ENCODE measurements around the gene LRRC37A3. TPM values are rescaled to one million over a fixed set of nuclear protein-coding genes. Genes with fewer than 3 reads are reported as not detected.
"Not testable (repeated sequence)": the region's sequence is repeated elsewhere in the genome, so short reads cannot be mapped to it uniquely, and the experiment has no call there.

Gene LRRC37A3
- total and polyA plus RNA-seq, 7 experiments from 2014 or later, result 1.9 to 46.7 (median 19.3) TPM

DNA sequence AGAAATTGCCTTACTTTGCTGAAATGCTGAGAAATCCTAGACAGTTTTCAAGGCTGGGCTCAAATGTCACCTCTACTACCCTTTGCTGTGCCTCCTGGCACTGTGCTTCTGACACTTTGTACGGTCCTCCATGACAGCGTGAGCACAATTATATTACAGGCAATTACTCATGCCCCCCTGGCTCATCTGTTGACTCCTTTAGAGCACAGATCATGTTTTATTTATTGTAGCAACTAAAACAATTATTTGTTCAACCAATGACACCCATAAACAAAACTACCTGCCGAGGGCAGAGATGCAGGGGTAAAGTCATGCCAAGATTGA lies 9.1 kb downstream of the LRRC37A3 start:
- H3K36me3 Mint-ChIP-seq; H3K27me3 ChIP-seq (ENCODE audit: control insufficient read depth in 2 of 2, insufficient read depth in 2 of 2, low read length in 2 of 2); H3K27ac ChIP-seq (ENCODE audit: low read depth, low read length); DNase-seq; H3K9me3 Mint-ChIP-seq; H3K9me3 ChIP-seq (ENCODE audit: control insufficient read depth in 2 of 3, low read length in 3 of 3); H3K4me3 Mint-ChIP-seq; POLR2A ChIA-PET; H3K27me3 Mint-ChIP-seq; CTCF ChIA-PET; H3K4me1 ChIP-seq (ENCODE audit: control insufficient read depth in 2 of 2, insufficient read depth in 2 of 2, low read length in 2 of 2); H3K4me1 Mint-ChIP-seq; H3K36me3 ChIP-seq (ENCODE audit: control insufficient read depth in 2 of 3, insufficient read depth in 3 of 3, low read length in 3 of 3); H3K4me3 ChIP-seq (ENCODE audit: low read length); H3K27ac Mint-ChIP-seq; ATAC-seq: not testable (repeated sequence)
- intact Hi-C loops (cut with micrococcal nuclease), result loop anchor here (10.0 kb wide), 2 partner anchors 145 to 405 kb away; partner anchors contain the start of genes CEP95 (in 1 of the 2), DDX5 (in 1 of the 2) and GNA13 (in 1 of the 2)

DNA sequence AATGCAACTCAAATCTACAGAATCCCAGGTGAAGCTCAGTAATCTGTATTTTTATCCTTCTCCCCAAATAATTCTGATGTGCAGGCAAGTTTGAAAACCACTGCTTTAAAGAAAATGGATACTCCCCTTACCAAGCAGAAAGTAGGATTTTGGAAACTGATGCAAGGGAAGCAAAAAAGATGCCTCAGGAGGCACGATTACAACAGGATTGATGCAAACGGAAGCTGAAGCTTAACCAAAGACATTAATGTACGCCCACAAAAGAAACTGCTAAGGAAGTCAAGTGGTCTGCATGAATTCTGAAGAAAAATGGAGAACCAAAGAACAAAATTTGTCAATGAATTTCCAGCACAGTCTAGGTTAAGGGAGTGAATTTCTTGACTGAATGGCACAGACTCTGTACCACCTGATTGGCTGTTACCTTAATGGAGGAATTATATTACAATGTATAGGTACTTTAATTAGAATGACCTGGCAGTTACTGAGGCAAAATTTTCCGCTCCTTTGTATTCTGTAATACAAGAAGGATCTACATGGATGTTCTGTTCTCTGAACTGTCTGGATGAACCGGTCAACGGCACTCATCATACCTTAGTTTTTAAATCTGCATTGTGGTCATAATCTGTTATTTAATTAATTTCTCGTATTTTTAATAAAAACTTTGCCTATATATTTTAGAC lies 9.6 kb downstream of the LRRC37A3 start:
- H3K9me3 Mint-ChIP-seq, result not testable (repeated sequence)
- H3K27ac Mint-ChIP-seq, result peak overlapping the region in 1 of 9 donors; percentile 62

DNA sequence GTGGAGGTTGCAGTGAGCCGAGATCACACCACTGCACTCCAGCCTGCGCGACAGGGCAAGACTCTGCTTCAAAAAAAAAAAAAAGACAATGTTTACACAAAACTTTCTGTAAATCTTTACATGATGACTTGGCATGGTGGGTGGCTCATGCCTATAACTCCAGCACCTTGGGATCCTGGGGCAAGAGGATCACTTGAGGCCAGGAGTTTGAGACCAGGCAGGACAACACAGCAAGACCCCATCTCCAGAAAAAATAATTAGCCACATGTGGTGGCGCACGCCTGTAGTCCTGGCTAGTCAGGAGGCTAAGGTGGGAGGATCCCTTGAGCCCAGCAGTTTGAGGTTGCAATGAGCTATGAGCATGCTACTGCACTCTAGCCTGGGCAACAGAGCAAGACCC lies 15.2 kb downstream of the LRRC37A3 start:
- intact Hi-C loops (cut with micrococcal nuclease); POLR2A ChIA-PET; H3K4me3 Mint-ChIP-seq: not testable (repeated sequence)

More for the DNA sequence above, 9.6 kb downstream of the LRRC37A3 start:
- DNase-seq; H3K27me3 Mint-ChIP-seq; H3K36me3 ChIP-seq (ENCODE audit: control insufficient read depth in 2 of 3, insufficient read depth in 3 of 3, low read length in 3 of 3); H3K4me1 Mint-ChIP-seq; H3K27me3 ChIP-seq (ENCODE audit: control insufficient read depth in 2 of 2, insufficient read depth in 2 of 2, low read length in 2 of 2); H3K9me3 ChIP-seq (ENCODE audit: control insufficient read depth in 2 of 3, low read length in 3 of 3); H3K27ac ChIP-seq (ENCODE audit: low read depth, low read length); H3K36me3 Mint-ChIP-seq; H3K4me1 ChIP-seq (ENCODE audit: control insufficient read depth in 2 of 2, insufficient read depth in 2 of 2, low read length in 2 of 2); POLR2A ChIA-PET; H3K4me3 ChIP-seq (ENCODE audit: low read length); ATAC-seq; CTCF ChIA-PET: not testable (repeated sequence)
- intact Hi-C loops (cut with micrococcal nuclease), result loop anchor here (10.0 kb wide), 2 partner anchors 145 to 405 kb away; partner anchors contain the start of genes CEP95 (in 1 of the 2), DDX5 (in 1 of the 2) and GNA13 (in 1 of the 2)
- peak overlapping the region in 3 of 10 donors; percentile 3 to 57 (median 42) for H3K4me3 Mint-ChIP-seq

DNA sequence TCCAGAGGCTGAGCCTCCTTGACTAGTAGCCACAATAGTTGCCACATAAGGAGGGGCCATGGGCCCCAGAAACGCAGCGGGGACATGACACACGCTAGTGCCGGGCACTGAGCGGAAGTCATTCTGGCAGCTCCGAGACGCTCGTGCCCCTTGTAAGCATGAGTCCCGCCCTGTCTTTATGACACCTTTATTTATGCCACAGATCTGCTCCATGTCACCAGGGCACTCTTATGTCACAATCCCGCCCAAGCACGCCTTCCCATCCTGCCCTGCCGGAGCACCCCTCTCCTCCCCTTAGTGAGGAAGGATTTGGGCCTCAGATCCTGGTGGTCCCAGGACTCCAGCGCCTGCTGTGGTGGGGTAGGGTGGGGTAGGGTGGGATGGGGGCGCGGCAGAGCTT lies 22.1 kb downstream of the LRRC37A3 start:
- H3K4me1 Mint-ChIP-seq; ATAC-seq; H3K4me1 ChIP-seq (ENCODE audit: control insufficient read depth in 2 of 2, insufficient read depth in 2 of 2, low read length in 2 of 2); H3K4me3 ChIP-seq (ENCODE audit: low read length); POLR2A ChIA-PET; CTCF ChIA-PET; H3K27me3 ChIP-seq (ENCODE audit: control insufficient read depth in 2 of 2, insufficient read depth in 2 of 2, low read length in 2 of 2); H3K9me3 ChIP-seq (ENCODE audit: control insufficient read depth in 2 of 3, low read length in 3 of 3); intact Hi-C loops (cut with micrococcal nuclease); H3K36me3 Mint-ChIP-seq; H3K36me3 ChIP-seq (ENCODE audit: control insufficient read depth in 2 of 3, insufficient read depth in 3 of 3, low read length in 3 of 3); H3K27me3 Mint-ChIP-seq; H3K9me3 Mint-ChIP-seq; H3K27ac ChIP-seq (ENCODE audit: low read depth, low read length); H3K4me3 Mint-ChIP-seq; H3K27ac Mint-ChIP-seq: not testable (repeated sequence)
- peak in 1 of 9 donors; percentile 8 for DNase-seq

More for the DNA sequence above, 15.2 kb downstream of the LRRC37A3 start:
- H3K36me3 ChIP-seq (ENCODE audit: control insufficient read depth in 2 of 3, insufficient read depth in 3 of 3, low read length in 3 of 3); H3K4me3 ChIP-seq (ENCODE audit: low read length); H3K4me1 ChIP-seq (ENCODE audit: control insufficient read depth in 2 of 2, insufficient read depth in 2 of 2, low read length in 2 of 2); H3K9me3 ChIP-seq (ENCODE audit: control insufficient read depth in 2 of 3, low read length in 3 of 3); CTCF ChIA-PET; H3K27ac Mint-ChIP-seq; H3K36me3 Mint-ChIP-seq; DNase-seq; H3K4me1 Mint-ChIP-seq; ATAC-seq; H3K27ac ChIP-seq (ENCODE audit: low read depth, low read length); H3K9me3 Mint-ChIP-seq; H3K27me3 ChIP-seq (ENCODE audit: control insufficient read depth in 2 of 2, insufficient read depth in 2 of 2, low read length in 2 of 2); H3K27me3 Mint-ChIP-seq: not testable (repeated sequence)

DNA sequence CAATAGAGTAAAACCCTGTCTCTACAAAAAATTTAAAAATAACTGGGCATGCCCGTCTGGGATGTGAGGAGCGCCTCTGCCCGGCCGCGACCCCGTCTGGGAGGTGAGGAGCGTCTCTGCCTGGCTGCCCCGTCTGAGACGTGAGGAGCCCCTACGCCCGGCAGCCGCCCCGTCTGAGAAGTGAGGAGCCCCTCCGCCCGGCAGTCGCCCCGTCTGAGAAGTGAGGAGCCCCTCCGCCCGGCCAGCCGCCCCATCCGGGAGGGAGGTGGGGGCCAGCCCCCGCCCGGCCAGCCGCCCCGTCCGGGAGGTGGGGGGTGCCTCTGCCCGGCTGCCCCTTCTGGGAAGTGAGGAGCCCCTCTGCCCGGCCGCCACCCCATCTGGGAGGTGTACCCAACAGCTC lies 45.1 kb downstream of the LRRC37A3 start:
- DNase-seq; H3K4me3 ChIP-seq (ENCODE audit: low read length); POLR2A ChIA-PET; H3K27me3 Mint-ChIP-seq; H3K4me3 Mint-ChIP-seq; CTCF ChIA-PET; ATAC-seq; H3K27ac ChIP-seq (ENCODE audit: low read depth, low read length); intact Hi-C loops (cut with micrococcal nuclease); H3K36me3 ChIP-seq (ENCODE audit: control insufficient read depth in 2 of 3, insufficient read depth in 3 of 3, low read length in 3 of 3); H3K9me3 Mint-ChIP-seq; H3K9me3 ChIP-seq (ENCODE audit: control insufficient read depth in 2 of 3, low read length in 3 of 3); H3K4me1 Mint-ChIP-seq; H3K4me1 ChIP-seq (ENCODE audit: control insufficient read depth in 2 of 2, insufficient read depth in 2 of 2, low read length in 2 of 2); H3K27me3 ChIP-seq (ENCODE audit: control insufficient read depth in 2 of 2, insufficient read depth in 2 of 2, low read length in 2 of 2); H3K36me3 Mint-ChIP-seq; H3K27ac Mint-ChIP-seq: not testable (repeated sequence)

DNA sequence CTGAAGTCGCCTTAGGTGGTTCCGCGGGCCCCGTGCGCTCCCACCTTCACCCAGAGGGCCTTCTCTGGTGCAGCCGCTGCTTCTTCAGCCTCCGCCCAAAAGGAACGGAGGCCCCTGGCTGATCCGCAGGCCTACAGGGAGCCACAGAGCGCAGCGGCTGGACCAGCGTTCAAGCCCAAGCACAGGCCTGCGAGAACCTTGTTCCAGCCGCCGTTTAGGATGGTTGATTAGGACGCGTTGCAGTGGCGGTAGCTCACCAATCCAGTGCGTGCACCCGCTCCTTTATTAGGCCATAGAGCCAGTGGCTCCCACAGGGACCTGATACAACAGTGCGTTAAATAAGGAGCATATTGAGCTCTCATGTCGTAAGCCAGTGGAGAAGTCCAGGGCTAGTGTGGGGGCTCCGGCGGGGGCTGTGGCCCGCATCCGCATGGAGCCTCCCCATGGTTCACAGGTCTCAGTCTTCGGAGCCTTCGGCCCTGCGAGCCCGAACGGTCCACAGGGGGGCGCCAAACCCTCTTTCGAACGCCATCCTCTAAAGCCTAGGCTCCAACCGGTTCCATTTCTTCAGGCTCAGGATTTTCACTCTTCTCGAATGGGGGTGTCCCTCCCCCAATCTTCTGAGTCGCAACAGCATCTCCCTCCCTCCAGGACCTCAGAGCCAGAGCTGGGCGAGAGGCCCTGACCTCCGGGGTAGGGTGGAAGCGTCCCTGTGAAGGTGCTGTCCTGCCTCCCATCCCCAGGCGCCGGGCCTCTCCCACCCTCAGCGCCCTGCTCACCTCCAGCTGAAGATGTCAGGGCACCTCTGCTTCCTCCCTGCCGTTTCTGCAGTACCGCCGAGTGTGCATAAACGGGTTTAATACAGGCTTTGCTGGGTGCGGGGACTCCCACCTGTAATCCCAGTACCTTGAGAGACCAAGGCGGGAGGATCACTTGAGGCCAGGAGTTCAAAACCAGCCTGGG lies 71.5 kb downstream of the LRRC37A3 start:
- H3K9me3 Mint-ChIP-seq; H3K27me3 Mint-ChIP-seq; CTCF ChIA-PET; H3K27ac Mint-ChIP-seq; H3K36me3 Mint-ChIP-seq; H3K4me3 ChIP-seq (ENCODE audit: low read length); H3K4me1 Mint-ChIP-seq; H3K9me3 ChIP-seq (ENCODE audit: control insufficient read depth in 2 of 3, low read length in 3 of 3); H3K4me3 Mint-ChIP-seq; H3K27ac ChIP-seq (ENCODE audit: low read depth, low read length); H3K36me3 ChIP-seq (ENCODE audit: control insufficient read depth in 2 of 3, insufficient read depth in 3 of 3, low read length in 3 of 3); H3K4me1 ChIP-seq (ENCODE audit: control insufficient read depth in 2 of 2, insufficient read depth in 2 of 2, low read length in 2 of 2); POLR2A ChIA-PET; H3K27me3 ChIP-seq (ENCODE audit: control insufficient read depth in 2 of 2, insufficient read depth in 2 of 2, low read length in 2 of 2): not testable (repeated sequence)
- intact Hi-C loops (cut with micrococcal nuclease), result loop anchor here (2.0 to 10.0 kb wide), 4 partner anchors 87 to 351 kb away; no protein-coding TSS in a partner anchor
- ATAC-seq, result peak; percentile 92
- peak; percentile 36 to 77 (median 63) for DNase-seq

All from naive thymus-derived CD4-positive, alpha-beta T cell (primary cell).